HepG2 (cell line): ENCODE results near the gene CDK3. TPM values are rescaled to one million over a fixed set of nuclear protein-coding genes. Genes with fewer than 3 reads are reported as not detected.

Source experiments
- DPF2 ChIP-seq: sonication (generic); formaldehyde crosslinking; IDR thresholded peaks from 2 replicates; pipeline ENCODE4 v1.4.0; 2020; ENCODE audit warnings: mild to moderate bottlenecking, low read depth, missing genetic modification reagents, borderline replicate concordance
- FOXP1 ChIP-seq, 2 experiments: fragments of 450-650 bp in 1 of 2; IDR thresholded peaks; 2 replicates each; pipeline ENCODE4 v1.6.1; 2017 to 2018; ENCODE audit warnings: antibody characterized with exemption in 1 of 2
- HMGXB4 ChIP-seq, 2 experiments: sonication (generic) in 1 of 2; formaldehyde crosslinking in 1 of 2; IDR thresholded peaks; 2 replicates each; pipeline versions ENCODE4 v1.4.0 to v1.6.1; 2018 to 2020; ENCODE audit warnings: missing genetic modification reagents in 2 of 2, borderline replicate concordance in 1 of 2, low read depth in 1 of 2, mild to moderate bottlenecking in 1 of 2, missing biosample characterization in 1 of 2
- NFIB ChIP-seq: sonication (generic); formaldehyde crosslinking; IDR thresholded peaks from 2 replicates; pipeline ENCODE4 v1.9.0; 2021; ENCODE audit warnings: missing genetic modification reagents, mild to moderate bottlenecking, borderline replicate concordance
- PAXIP1 ChIP-seq: sonication (generic); formaldehyde crosslinking; conservative IDR thresholded peaks from 2 replicates; pipeline ENCODE4 v1.4.0; 2020; ENCODE audit warnings: mild to moderate bottlenecking, missing genetic modification reagents, moderate library complexity
- PRDM10 ChIP-seq: sonication (generic); formaldehyde crosslinking; IDR thresholded peaks from 2 replicates; pipeline ENCODE4 v1.4.0; 2020; ENCODE audit warnings: low read depth, missing genetic modification reagents
- PTBP1 ChIP-seq: fragments of 200-400 bp; formaldehyde crosslinking; IDR thresholded peaks from 2 replicates; pipeline ENCODE4 v1.6.1; 2018; ENCODE audit warnings: low read length, low read depth; ENCODE audit not compliant: poor library complexity, severe bottlenecking
- SAP130 ChIP-seq: IDR thresholded peaks from 2 replicates; pipeline ENCODE4 v1.6.1; 2016; ENCODE audit warnings: low read depth
- SNAI1 ChIP-seq: sonication (generic); formaldehyde crosslinking; IDR thresholded peaks from 2 replicates; pipeline ENCODE4 v1.5.0; 2020; ENCODE audit warnings: mild to moderate bottlenecking, missing genetic modification reagents, borderline replicate concordance
- TCF7L2 ChIP-seq: IDR thresholded peaks from 2 replicates; pipeline ENCODE4 v1.6.1; 2011; ENCODE audit warnings: mild to moderate bottlenecking, low read depth, low read length, moderate library complexity
- ZNF12 ChIP-seq: sonication (generic); formaldehyde crosslinking; IDR thresholded peaks from 2 replicates; pipeline ENCODE4 v1.5.0; 2020; ENCODE audit warnings: missing genetic modification reagents
- ZNF124 ChIP-seq: sonication (generic); formaldehyde crosslinking; IDR thresholded peaks from 2 replicates; pipeline ENCODE4 v1.4.0; 2020; ENCODE audit warnings: missing genetic modification reagents
- ZNF205 ChIP-seq: IDR thresholded peaks from 2 replicates; pipeline ENCODE4 v1.6.1; 2018; ENCODE audit warnings: missing biosample characterization, missing genetic modification reagents
- ZNF552 ChIP-seq: sonication (generic); formaldehyde crosslinking; IDR thresholded peaks from 2 replicates; pipeline ENCODE4 v1.9.0; 2022; ENCODE audit warnings: missing genetic modification reagents, mild to moderate bottlenecking, borderline replicate concordance
- ZNF670 ChIP-seq: sonication (generic); formaldehyde crosslinking; IDR thresholded peaks from 2 replicates; pipeline ENCODE4 v1.8.0; 2022; ENCODE audit warnings: mild to moderate bottlenecking, missing genetic modification reagents, borderline replicate concordance
- ZNF766 ChIP-seq: sonication (generic); formaldehyde crosslinking; IDR thresholded peaks from 2 replicates; pipeline ENCODE4 v1.5.0; 2020; ENCODE audit warnings: missing genetic modification reagents, borderline replicate concordance
- ZNF883 ChIP-seq: sonication (generic); formaldehyde crosslinking; IDR thresholded peaks from 2 replicates; pipeline ENCODE4 v1.5.1; 2020; ENCODE audit warnings: mild to moderate bottlenecking, missing genetic modification reagents; ENCODE audit errors: not compliant biosample characterization
- polyA plus RNA-seq, 8 experiments: library from polyadenylated mRNA; depleted of rRNA in 3 of 8; stranded (reverse) in 7 of 8; unstranded in 1 of 8; fragments of >200 nt; fragmentation: Illumina TruSeq in 4 of 8; extraction: Trizol in 4 of 8; gene quantifications; 2 replicates each; pipeline versions ENCODE4 v1.2.1 to v1.2.3, GENCODE V29; 2011 to 2016; ENCODE audit warnings: low read depth in 4 of 8, missing spikeins in 1 of 8, mixed read lengths in 1 of 8; ENCODE audit not compliant: insufficient read depth in 1 of 8
- total RNA-seq, 5 experiments: library from RNA; depleted of rRNA; stranded (reverse); fragments of >200 nt; fragmentation: Illumina TruSeq; extraction: Trizol; gene quantifications; 2 replicates each; pipeline ENCODE4 v1.2.3, GENCODE V29; 2016; ENCODE audit warnings: low read depth in 1 of 5

Gene CDK3
- total and polyA plus RNA-seq, 2 of the 13 experiments (the other 11 are each of a cell fraction or from before 2014, with no cell fraction given), result 5.8 to 11.4 TPM

- TF ChIP-seq PRDM10 (CRISPR knock-in tag), result 0 out of 2 replicates have a peak, but pooled peaks have one; percentile 67
- TF ChIP-seq ZNF670, result peak; percentile 72; the same call in 1 of the 2 replicates
- peak; percentile 69; the same call in 1 of the 2 replicates for TF ChIP-seq ZNF766
- TF ChIP-seq ZNF205 (CRISPR knock-in tag), result peak; percentile 67; the same call in 1 of the 2 replicates
- TF ChIP-seq HMGXB4 (CRISPR knock-in tag; IDR thresholded peaks at IDR 0.05; ENCODE audit: borderline replicate concordance in 1 of 2, low read depth in 1 of 2), result peak in 1 of 2 experiments; percentile 40; a peak in 1 of 4 replicates
- TF ChIP-seq PTBP1, result no peak
- TF ChIP-seq NFIB, result no peak
- peak; percentile 87; the same call in 1 of the 2 replicates for TF ChIP-seq ZNF124 (CRISPR knock-in tag)
- TF ChIP-seq SAP130 (CRISPR knock-in tag), result peak; percentile 93
- peak; percentile 47 for TF ChIP-seq ZNF883
- TF ChIP-seq PAXIP1 (CRISPR knock-in tag), result peak; percentile 98
- TF ChIP-seq ZNF552 (CRISPR knock-in tag), result no peak
- TF ChIP-seq SNAI1 (CRISPR knock-in tag), result no peak
- TF ChIP-seq ZNF12 (CRISPR knock-in tag), result no peak
- TF ChIP-seq FOXP1 (IDR thresholded peaks at IDR 0.05), result no peak
- peak; percentile 82 for TF ChIP-seq FOXP1 (CRISPR knock-in tag; IDR thresholded peaks at IDR 0.05)
- TF ChIP-seq TCF7L2, result no peak
- TF ChIP-seq DPF2 (CRISPR knock-in tag), result peak; percentile 94
Observed at GRCh38 chr17:75996665-75997590, 3.7 kb upstream of the CDK3 start (continued).
